ENCODE measurements around the gene CENPF.

CENPF gene

GRCh38 chr1:214570442-214570841 is 32.6 kb upstream of the CENPF start:
- no peak for TF ChIP-seq SIN3A (IDR thresholded peaks at IDR 0.05; ENCODE audit: borderline replicate concordance, insufficient read depth, low read length)
- TF ChIP-seq FOXP2 (optimal IDR thresholded peaks at IDR 0.05; ENCODE audit: borderline replicate concordance, extremely low read depth, extremely low read length, insufficient read depth), result no peak
- no peak for TF ChIP-seq POLR2AphosphoS5 (IDR thresholded peaks at IDR 0.05; ENCODE audit: low read depth, low read length)
- no peak for TF ChIP-seq REST (IDR thresholded peaks at IDR 0.05; ENCODE audit: insufficient read depth in 1 of 2, low read depth in 2 of 2, low read length in 2 of 2)
- TF ChIP-seq TAF1 (IDR thresholded peaks at IDR 0.05; ENCODE audit: borderline replicate concordance, insufficient read depth, low read length), result no peak

- TF ChIP-seq POLR2AphosphoS5 (IDR thresholded peaks at IDR 0.05; ENCODE audit: low read depth, low read length) (no peak), TAF1 (IDR thresholded peaks at IDR 0.05; ENCODE audit: borderline replicate concordance, insufficient read depth, low read length) (no peak), FOXP2 (optimal IDR thresholded peaks at IDR 0.05; ENCODE audit: borderline replicate concordance, extremely low read depth, extremely low read length, insufficient read depth) (no peak), SIN3A (IDR thresholded peaks at IDR 0.05; ENCODE audit: borderline replicate concordance, insufficient read depth, low read length) (no peak), REST (IDR thresholded peaks at IDR 0.05; ENCODE audit: insufficient read depth in 1 of 2, low read depth in 2 of 2, low read length in 2 of 2) (no peak)
Measured at GRCh38 chr1:214571281-214571680, 31.7 kb upstream of the CENPF start.

- TF ChIP-seq REST (IDR thresholded peaks at IDR 0.05; ENCODE audit: insufficient read depth in 1 of 2, low read depth in 2 of 2, low read length in 2 of 2) (no peak), SIN3A (IDR thresholded peaks at IDR 0.05; ENCODE audit: borderline replicate concordance, insufficient read depth, low read length) (no peak), FOXP2 (optimal IDR thresholded peaks at IDR 0.05; ENCODE audit: borderline replicate concordance, extremely low read depth, extremely low read length, insufficient read depth) (no peak), TAF1 (IDR thresholded peaks at IDR 0.05; ENCODE audit: borderline replicate concordance, insufficient read depth, low read length) (no peak), POLR2AphosphoS5 (IDR thresholded peaks at IDR 0.05; ENCODE audit: low read depth, low read length) (no peak)
Measured at GRCh38 chr1:214573386-214574318, 29.3 kb upstream of the CENPF start.

- TF ChIP-seq TAF1 (IDR thresholded peaks at IDR 0.05; ENCODE audit: borderline replicate concordance, insufficient read depth, low read length) (no peak), REST (IDR thresholded peaks at IDR 0.05; ENCODE audit: insufficient read depth in 1 of 2, low read depth in 2 of 2, low read length in 2 of 2) (no peak), SIN3A (IDR thresholded peaks at IDR 0.05; ENCODE audit: borderline replicate concordance, insufficient read depth, low read length) (no peak), FOXP2 (optimal IDR thresholded peaks at IDR 0.05; ENCODE audit: borderline replicate concordance, extremely low read depth, extremely low read length, insufficient read depth) (no peak), POLR2AphosphoS5 (IDR thresholded peaks at IDR 0.05; ENCODE audit: low read depth, low read length) (no peak)
Measured at GRCh38 chr1:214574598-214575411, 28.2 kb upstream of the CENPF start.
